Spleen (tissue), 7 donors: ENCODE data around the gene MID1IP1.

Experiments used
- POLR2A ChIP-seq, 3 donors: fragments of 450-650 bp; IDR thresholded peaks; one replicate each; pipeline ENCODE4 v1.5.1; 2017; ENCODE audit warnings: antibody characterized with exemption in 3 of 3, mild to moderate bottlenecking in 1 of 3
- TF ChIP-seq, protein P1 (sequence below), 11 experiments: fragments of 200-600 bp in 7 of 11; fragments of 450-650 bp in 4 of 11; sonication (generic) in 4 of 11; IDR thresholded peaks in 8 of 11; conservative IDR thresholded peaks in 3 of 11; 1 replicate in 7 of 11; 2 replicates in 4 of 11; pipeline versions ENCODE4 v1.4.0 to v1.8.0; 2016 to 2021; ENCODE audit warnings: antibody characterized with exemption in 11 of 11, inconsistent platforms in 4 of 11, mild to moderate bottlenecking in 1 of 11
- donor health status: DM: no; HTN: no; CAD: no; lungs with moderate emphysema.
- donor health status: DM: no; HTN: no; CAD: no.
- donor health status: DM: no; HTN: no; CAD: no.

DNA sequence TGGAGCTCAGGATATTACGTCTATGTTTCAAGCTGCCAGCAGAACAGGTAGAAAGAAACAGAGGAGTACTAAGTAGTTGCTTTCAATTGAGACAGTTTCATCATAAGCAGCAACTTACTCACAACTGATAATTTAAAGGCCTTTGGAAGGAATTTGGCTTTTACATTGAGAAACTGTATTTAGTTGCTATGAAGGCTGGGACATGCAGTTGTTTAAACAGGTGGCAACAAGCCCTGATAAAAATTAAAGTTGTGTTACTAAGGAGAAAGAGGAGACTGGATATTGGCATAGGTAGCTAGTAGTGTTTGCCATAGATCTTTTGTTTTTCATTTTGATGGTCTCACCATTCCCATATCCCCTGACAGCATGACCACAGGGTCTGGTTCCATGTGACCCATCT lies 18.4 kb downstream of the MID1IP1 start:
- TF ChIP-seq, protein P1, sequence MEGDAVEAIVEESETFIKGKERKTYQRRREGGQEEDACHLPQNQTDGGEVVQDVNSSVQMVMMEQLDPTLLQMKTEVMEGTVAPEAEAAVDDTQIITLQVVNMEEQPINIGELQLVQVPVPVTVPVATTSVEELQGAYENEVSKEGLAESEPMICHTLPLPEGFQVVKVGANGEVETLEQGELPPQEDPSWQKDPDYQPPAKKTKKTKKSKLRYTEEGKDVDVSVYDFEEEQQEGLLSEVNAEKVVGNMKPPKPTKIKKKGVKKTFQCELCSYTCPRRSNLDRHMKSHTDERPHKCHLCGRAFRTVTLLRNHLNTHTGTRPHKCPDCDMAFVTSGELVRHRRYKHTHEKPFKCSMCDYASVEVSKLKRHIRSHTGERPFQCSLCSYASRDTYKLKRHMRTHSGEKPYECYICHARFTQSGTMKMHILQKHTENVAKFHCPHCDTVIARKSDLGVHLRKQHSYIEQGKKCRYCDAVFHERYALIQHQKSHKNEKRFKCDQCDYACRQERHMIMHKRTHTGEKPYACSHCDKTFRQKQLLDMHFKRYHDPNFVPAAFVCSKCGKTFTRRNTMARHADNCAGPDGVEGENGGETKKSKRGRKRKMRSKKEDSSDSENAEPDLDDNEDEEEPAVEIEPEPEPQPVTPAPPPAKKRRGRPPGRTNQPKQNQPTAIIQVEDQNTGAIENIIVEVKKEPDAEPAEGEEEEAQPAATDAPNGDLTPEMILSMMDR (IDR thresholded peaks at IDR 0.05 in 8 of 11, conservative IDR thresholded peaks at IDR 0.05 in 3 of 11) = no peak
- no peak for TF ChIP-seq POLR2A (IDR thresholded peaks at IDR 0.05)
